Spinal cord (tissue), 10 donors: ENCODE measurements around the gene CA5A. TPM values are rescaled to one million over a fixed set of nuclear protein-coding genes. Genes with fewer than 3 reads are reported as not detected.
A peak's percentile ranks its signal among the peaks of the same experiment; 100 is the strongest.

ENCODE experiments used
- DNase-seq, 6 donors: peaks; one replicate each; pipeline versions ENCODE4 v3.0.0 to v3.0.0-alpha.2; 2013 to 2015; ENCODE audit warnings: low spot score in 6 of 6, low read depth in 4 of 6
- H3K27ac ChIP-seq: one replicate; pipeline ENCODE4 v1.5.1; 2013; ENCODE audit warnings: low read depth, low read length, control low read depth
- H3K27me3 ChIP-seq: one replicate; pipeline ENCODE4 v1.6.1; 2013; ENCODE audit warnings: low read length; ENCODE audit not compliant: control insufficient read depth, insufficient read depth
- H3K36me3 ChIP-seq: one replicate; pipeline ENCODE4 v1.6.1; 2013; ENCODE audit warnings: low read length; ENCODE audit not compliant: control insufficient read depth, insufficient read depth
- H3K4me1 ChIP-seq: one replicate; pipeline ENCODE4 v1.6.1; 2013; ENCODE audit warnings: low read length; ENCODE audit not compliant: control insufficient read depth, insufficient read depth
- H3K4me3 ChIP-seq: one replicate; pipeline ENCODE4 v1.5.1; 2013; ENCODE audit warnings: low read depth, low read length, control low read depth
- H3K9me3 ChIP-seq: one replicate; pipeline ENCODE4 v1.6.1; 2013; ENCODE audit warnings: low read length; ENCODE audit not compliant: control insufficient read depth, insufficient read depth
- WGBS: methylation state at CpG from one replicate; pipeline ENCODE4 v1.1.5; 2013; ENCODE audit warnings: missing lambda C conversion rate; ENCODE audit not compliant: insufficient coverage; 5-methylcytosine and 5-hydroxymethylcytosine counted together
- polyA plus RNA-seq, 2 donors: library from polyadenylated mRNA; unstranded; fragments of 120-200 nt; gene quantifications; one replicate each; pipeline ENCODE4 v1.2.1, GENCODE V29; 2013; ENCODE audit not compliant: insufficient read length in 2 of 2
- total RNA-seq, 2 donors: library from RNA; depleted of rRNA in 1 of 2; stranded (reverse); fragments of 120-200 nt in 1 of 2; fragments of >200 nt in 1 of 2; gene quantifications; one replicate each; pipeline versions ENCODE4 v1.2.3 to v1.2.4, GENCODE V29; 2013 to 2014
- donor health status: healthy.

The CA5A gene
- total and polyA plus RNA-seq, 4 donors: 0.10 to 0.55 (median 0.27) TPM; not detected in 1

DNA sequence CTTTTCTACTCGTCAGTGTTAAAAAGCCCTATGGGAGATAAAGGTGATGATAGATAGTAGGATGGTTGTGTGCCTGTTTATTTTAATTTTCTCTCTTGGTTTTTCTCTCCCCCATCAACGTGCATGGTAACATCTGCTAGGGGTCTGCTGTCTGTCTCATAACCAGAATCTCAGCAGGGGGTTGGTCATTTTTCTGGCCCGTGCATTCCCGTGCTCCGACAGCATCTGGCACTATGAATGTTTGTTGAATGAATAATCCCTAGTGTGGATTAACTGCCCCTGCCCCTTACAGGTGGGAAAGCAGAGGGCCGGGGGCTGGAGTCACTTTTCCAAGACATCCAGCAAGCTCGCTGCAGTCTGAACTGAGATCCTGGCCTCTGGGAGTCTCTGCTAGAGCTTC is 6.3 kb downstream of the CA5A start:
- no peak overlapping the region for H3K4me3 ChIP-seq
- no peak for DNase-seq
- 63% methylated on average over 5 of the region's 7 CpGs for WGBS
- no peak overlapping the region for H3K27ac ChIP-seq
- no peaks in the 10 kb centered on the region for H3K27me3 ChIP-seq
- no peaks in the 10 kb centered on the region for H3K36me3 ChIP-seq
- no peaks in the 10 kb centered on the region for H3K9me3 ChIP-seq
- H3K4me1 ChIP-seq: peaks cover 11% of the 10 kb centered on the region

DNA sequence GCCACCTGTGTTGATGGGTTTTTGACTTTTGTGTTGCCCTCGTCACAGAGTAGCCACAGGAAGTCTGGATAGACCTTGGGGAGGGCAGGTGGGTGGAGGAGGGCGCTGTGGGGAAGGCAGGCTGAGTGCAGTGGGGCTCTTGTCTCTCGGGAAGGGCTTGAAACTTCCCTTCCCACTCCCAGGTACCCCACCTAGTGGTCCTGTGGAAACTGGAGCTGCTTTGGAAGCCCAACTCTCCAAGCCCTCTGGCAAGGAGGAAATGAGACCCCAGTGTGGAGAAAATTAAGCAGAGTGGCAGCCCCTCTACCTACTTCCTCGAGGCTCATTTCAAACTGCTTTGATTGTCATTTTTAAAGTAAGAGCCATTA is 9.2 kb downstream of the CA5A start:
- Histone ChIP-seq H3K4me3 (no peak overlapping the region), H3K4me1 (peaks cover 27% of the 10 kb centered on the region), H3K27me3 (no peaks in the 10 kb centered on the region), H3K9me3 (no peaks in the 10 kb centered on the region), H3K27ac (no peak overlapping the region), H3K36me3 (no peaks in the 10 kb centered on the region)
- 78% methylated on average over 1 of the region's 4 CpGs for WGBS
- no peak for DNase-seq

GRCh38 chr16:87926246-87927194 is 9.8 kb downstream of the CA5A start:
- no peaks in the 10 kb centered on the region for H3K9me3 ChIP-seq
- H3K27ac ChIP-seq: no peak overlapping the region
- H3K36me3 ChIP-seq: no peaks in the 10 kb centered on the region
- peaks cover 27% of the 10 kb centered on the region for H3K4me1 ChIP-seq
- no peaks in the 10 kb centered on the region for H3K27me3 ChIP-seq
- no peak for DNase-seq
- WGBS: 76% methylated on average over 42 of the region's 44 CpGs
- no peak overlapping the region for H3K4me3 ChIP-seq

DNA sequence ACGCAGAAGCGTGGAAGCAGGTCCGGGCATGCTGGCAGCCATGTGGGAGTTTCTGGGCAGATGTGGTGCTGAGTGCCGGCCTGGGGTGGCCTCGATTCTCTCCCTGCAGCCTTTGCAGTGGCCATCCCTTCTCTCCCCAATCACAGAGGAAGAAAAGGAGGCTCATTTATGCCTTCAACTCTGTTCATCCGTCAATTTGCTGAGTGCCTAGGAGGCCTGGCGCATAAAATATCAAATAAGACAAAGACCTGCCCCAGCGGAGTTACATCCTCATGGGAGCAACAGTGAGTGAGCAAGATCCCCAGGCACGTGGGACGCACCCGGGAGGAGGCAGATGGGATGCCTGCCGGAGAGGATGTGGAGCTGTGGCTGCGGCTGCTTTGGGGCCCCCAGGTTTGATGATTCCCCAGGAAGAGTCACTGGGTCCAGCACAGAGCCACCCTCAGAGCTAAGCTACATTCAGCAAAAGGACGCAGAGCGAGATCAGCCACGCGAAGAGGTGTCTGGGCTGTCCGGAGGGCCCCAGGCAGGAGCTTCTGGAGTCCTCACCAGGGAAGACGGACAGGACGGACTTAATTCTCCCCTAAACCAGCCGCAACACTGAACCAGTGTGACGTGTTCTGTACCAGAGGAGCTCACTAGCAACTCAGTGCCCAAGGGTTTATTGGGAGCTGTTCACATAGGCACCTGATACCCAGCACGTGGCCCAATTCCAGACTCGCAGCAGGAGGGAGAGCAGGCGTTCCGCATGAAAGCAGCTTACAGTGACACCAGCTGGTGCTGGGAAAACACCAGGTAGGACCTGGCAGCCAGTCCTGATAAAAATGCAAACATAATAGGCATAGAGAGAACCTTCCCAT is 11.3 kb downstream of the CA5A start:
- no peaks in the 10 kb centered on the region for H3K36me3 ChIP-seq
- WGBS: 61% methylated on average over 22 of the region's 26 CpGs
- no peak overlapping the region for H3K27ac ChIP-seq
- H3K27me3 ChIP-seq: no peaks in the 10 kb centered on the region
- peak in 2 of 6 donors; percentile 64 to 94 for DNase-seq
- no peaks in the 10 kb centered on the region for H3K9me3 ChIP-seq
- H3K4me1 ChIP-seq: peaks cover 27% of the 10 kb centered on the region
- no peak overlapping the region for H3K4me3 ChIP-seq

DNA sequence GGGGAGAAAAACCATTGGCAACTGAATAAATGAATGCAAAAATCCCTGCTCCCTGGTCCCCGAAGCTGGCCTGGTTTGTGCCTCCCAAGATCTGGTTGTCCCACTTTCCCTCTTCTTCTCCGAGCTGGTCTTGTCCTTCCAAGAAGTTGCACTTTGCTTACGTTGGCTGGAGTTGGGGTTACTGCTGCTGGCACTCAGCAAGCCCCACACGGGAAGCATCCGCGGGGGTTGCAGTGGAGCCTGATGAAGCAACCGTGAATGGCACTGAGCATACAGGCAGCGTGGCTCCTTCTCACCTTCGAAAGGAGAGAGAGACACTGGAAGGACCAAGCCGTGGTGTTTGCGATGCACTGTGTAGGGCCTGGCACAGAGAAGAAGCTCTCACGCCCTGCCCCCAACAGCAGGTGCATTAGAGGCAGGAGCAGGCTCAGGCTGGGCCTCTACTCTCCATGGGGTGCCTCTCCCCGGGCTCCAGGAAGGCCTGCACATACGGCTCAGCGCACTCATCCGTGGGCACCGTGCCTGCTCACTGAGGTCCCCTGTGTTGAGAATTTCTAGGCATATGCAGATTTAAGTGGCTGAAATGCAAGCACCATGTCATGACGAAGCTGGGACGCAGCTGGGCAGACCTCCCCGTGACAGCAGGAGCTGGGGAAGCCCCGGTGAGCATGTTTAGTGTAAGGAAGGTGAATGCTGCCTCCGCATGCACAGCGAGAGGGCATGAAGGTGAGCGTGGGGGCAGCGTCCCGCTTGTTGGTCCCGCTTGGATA is 12.1 kb downstream of the CA5A start:
- DNase-seq: peak in 2 of 6 donors; percentile 48 to 74
- Histone ChIP-seq H3K27ac (no peak overlapping the region), H3K36me3 (no peaks in the 10 kb centered on the region), H3K9me3 (no peaks in the 10 kb centered on the region), H3K4me3 (no peak overlapping the region), H3K27me3 (no peaks in the 10 kb centered on the region), H3K4me1 (peaks cover 27% of the 10 kb centered on the region)
- WGBS: 52% methylated on average over 25 of the region's 27 CpGs

GRCh38 chr16:87922250-87922871 is 14.0 kb downstream of the CA5A start:
- DNase-seq: peak in 1 of 6 donors; percentile 38
- Histone ChIP-seq H3K27me3 (no peaks in the 10 kb centered on the region), H3K4me1 (peaks cover 38% of the 10 kb centered on the region), H3K27ac (no peak overlapping the region), H3K9me3 (no peaks in the 10 kb centered on the region), H3K4me3 (no peak overlapping the region), H3K36me3 (no peaks in the 10 kb centered on the region)
- 60% methylated on average over 14 of the region's 14 CpGs for WGBS

DNA sequence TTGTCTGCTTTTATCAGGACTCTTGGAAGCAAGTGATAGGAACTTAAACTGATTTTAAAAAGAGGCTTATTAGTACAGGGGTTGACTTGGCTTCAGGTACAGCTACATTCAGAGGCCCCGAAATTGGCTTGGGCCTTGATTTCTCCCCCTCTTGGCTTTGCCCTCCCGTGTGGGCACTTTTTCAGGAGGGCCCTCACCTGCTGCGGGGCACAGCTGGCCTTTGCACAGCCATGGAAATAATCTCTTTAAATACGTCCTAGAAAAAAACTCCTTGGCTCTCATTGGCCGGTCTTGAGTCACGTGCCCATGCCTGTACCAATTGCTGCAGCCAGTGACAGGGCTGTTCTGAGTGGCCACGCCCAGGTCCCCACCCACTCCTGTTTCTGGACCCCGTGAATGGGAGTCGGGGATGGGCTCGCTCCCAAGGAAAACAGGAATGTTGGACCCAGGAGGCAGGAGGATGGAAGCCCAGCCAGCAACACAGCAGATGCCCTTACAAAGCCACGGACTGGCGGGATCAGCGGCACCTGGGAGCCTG is 15.0 kb downstream of the CA5A start:
- peak in 2 of 6 donors; percentile 39 to 41 for DNase-seq

GRCh38 chr16:87919681-87919994 is 16.7 kb downstream of the CA5A start:
- H3K9me3 ChIP-seq: no peaks in the 10 kb centered on the region
- peaks cover 23% of the 10 kb centered on the region for H3K4me1 ChIP-seq
- no peaks in the 10 kb centered on the region for H3K27me3 ChIP-seq
- no peak overlapping the region for H3K27ac ChIP-seq
- no peak for DNase-seq
- 77% methylated on average over 8 of the region's 10 CpGs for WGBS
- H3K4me3 ChIP-seq: no peak overlapping the region
- no peaks in the 10 kb centered on the region for H3K36me3 ChIP-seq

More for the DNA sequence above, 15.0 kb downstream of the CA5A start:
- no peak overlapping the region for H3K27ac ChIP-seq
- no peaks in the 10 kb centered on the region for H3K9me3 ChIP-seq
- H3K27me3 ChIP-seq: no peaks in the 10 kb centered on the region
- peaks cover 34% of the 10 kb centered on the region for H3K4me1 ChIP-seq
- 81% methylated on average over 10 of the region's 13 CpGs for WGBS
- no peak overlapping the region for H3K4me3 ChIP-seq
- H3K36me3 ChIP-seq: no peaks in the 10 kb centered on the region
